Ectodermal cell (in vitro differentiated cells): ENCODE results near the gene CTDSPL.

Source experiments
- H3K27ac ChIP-seq: 2 replicates; pipeline ENCODE4 v1.7.0; 2013; ENCODE audit warnings: mild to moderate bottlenecking, low read depth, low read length; ENCODE audit not compliant: insufficient read depth, poor library complexity, severe bottlenecking
- H3K27me3 ChIP-seq: 2 replicates; pipeline ENCODE4 v1.7.0; 2013; ENCODE audit warnings: mild to moderate bottlenecking, low read length; ENCODE audit not compliant: insufficient read depth, control insufficient read depth, poor library complexity, severe bottlenecking
- H3K36me3 ChIP-seq: one replicate; pipeline ENCODE4 v1.7.0; 2013; ENCODE audit warnings: low read length; ENCODE audit not compliant: control insufficient read depth, insufficient read depth
- H3K4me1 ChIP-seq: one replicate; pipeline ENCODE4 v1.7.0; 2013; ENCODE audit warnings: low read length; ENCODE audit not compliant: control insufficient read depth, insufficient read depth
- H3K4me3 ChIP-seq: 2 replicates; pipeline ENCODE4 v1.7.0; 2013; ENCODE audit warnings: low read depth, low read length, control low read depth; ENCODE audit not compliant: insufficient read depth
- H3K9me3 ChIP-seq: 2 replicates; pipeline ENCODE4 v1.7.0; 2013; ENCODE audit warnings: mild to moderate bottlenecking, low read length, moderate library complexity; ENCODE audit not compliant: control insufficient read depth
- WGBS, 2 experiments: methylation state at CpG; one replicate each; pipeline ENCODE4 v1.1.7; 2013; ENCODE audit warnings: missing lambda C conversion rate in 2 of 2; 5-methylcytosine and 5-hydroxymethylcytosine counted together

The CTDSPL gene

DNA sequence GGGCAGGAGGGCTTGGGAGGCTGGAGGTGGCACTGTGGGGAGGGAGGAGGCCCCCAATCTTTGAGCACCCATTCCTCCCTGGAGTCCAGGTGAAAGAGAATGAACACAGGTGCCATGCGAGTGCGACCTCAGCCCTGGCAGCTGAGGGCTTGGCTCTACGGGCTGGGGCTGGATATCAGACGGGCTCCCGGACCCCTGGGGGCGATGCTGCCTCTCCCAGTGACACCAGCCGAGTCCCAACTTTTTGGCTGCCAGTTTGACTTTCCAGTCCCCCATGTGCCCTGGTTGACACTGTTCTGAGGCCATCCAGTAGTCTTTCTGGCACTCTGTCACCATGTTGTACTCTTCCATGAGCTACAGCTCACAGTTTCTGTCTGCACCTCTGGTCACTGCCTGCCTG lies 130.1 kb downstream of the CTDSPL start:
- H3K4me3 ChIP-seq = no peak overlapping the region
- H3K4me1 ChIP-seq = no peaks in the 10 kb centered on the region
- no peaks in the 10 kb centered on the region for H3K9me3 ChIP-seq
- WGBS, 2 experiments = 84 to 86% methylated on average over 7 of the region's 7 CpGs
- H3K27ac ChIP-seq = no peak overlapping the region
- H3K27me3 ChIP-seq = peaks cover 4% of the 10 kb centered on the region
- no peaks in the 10 kb centered on the region for H3K36me3 ChIP-seq

DNA sequence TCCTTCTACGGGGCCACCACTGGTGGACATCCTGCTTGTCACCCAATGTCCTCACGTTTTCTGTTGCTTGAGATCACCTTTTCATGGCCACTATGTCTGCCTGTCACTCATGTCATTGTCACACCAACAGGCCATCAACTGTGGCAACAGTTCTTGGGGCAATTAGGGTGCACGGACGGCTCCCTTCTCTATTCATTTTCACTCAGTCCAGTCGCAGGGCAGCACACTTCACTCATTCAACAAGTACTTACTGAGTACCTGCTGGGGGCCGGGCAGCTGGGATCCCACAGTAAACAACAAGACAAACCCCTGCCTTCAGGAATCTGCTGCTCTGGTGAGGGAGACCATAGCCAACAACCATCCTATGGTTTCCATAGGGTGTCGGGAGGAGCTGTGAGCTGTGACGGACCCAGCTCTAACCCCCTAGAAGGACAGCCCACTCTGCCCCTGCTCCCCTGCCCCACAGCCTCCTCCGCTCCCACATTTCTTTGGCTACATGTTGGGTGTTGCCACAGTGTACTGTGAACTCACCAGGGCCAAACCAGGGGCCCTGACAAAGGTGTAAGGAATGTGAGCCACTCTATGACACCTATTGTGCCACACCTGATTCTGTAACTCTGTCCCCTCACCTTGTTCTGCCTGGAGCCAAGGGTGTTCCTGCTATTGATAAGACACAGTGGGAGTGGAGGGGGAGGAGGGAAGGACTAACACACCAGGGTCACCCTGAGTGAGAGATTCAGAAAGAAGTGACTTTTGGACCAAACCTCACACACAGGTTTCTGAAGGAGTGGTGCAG lies 130.8 kb downstream of the CTDSPL start:
- H3K9me3 ChIP-seq = no peaks in the 10 kb centered on the region
- no peak overlapping the region for H3K4me3 ChIP-seq
- no peak overlapping the region for H3K27ac ChIP-seq
- 89 to 90% methylated on average over 9 of the region's 9 CpGs for WGBS, 2 experiments
- no peaks in the 10 kb centered on the region for H3K36me3 ChIP-seq
- no peaks in the 10 kb centered on the region for H3K4me1 ChIP-seq
- H3K27me3 ChIP-seq = peaks cover 4% of the 10 kb centered on the region

DNA sequence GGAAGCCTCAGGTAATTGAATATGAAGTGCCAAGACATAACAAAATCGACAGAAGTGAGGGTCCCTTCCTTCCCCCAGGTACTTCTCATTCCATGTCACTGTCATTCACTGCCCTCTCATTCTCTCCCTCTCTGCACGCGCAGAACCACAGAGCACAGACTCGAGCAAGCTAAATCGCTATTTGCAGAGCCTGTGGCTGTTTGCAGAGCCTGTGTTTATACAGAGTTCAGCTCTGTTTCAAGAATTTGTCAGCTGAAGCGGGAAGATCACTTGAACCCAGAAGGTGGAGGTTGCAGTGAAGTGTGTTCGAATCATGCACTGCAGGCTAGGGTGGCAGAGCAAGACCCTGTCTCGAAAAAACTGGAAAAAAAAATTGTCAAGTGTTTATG lies 131.4 kb downstream of the CTDSPL start:
- peaks cover 7% of the 10 kb centered on the region for H3K27me3 ChIP-seq
- no peak overlapping the region for H3K27ac ChIP-seq
- no peaks in the 10 kb centered on the region for H3K9me3 ChIP-seq
- H3K36me3 ChIP-seq = no peaks in the 10 kb centered on the region
- no peaks in the 10 kb centered on the region for H3K4me1 ChIP-seq
- H3K4me3 ChIP-seq = no peak overlapping the region
- WGBS, 2 experiments = 92 to 94% methylated on average over 8 of the region's 8 CpGs

DNA sequence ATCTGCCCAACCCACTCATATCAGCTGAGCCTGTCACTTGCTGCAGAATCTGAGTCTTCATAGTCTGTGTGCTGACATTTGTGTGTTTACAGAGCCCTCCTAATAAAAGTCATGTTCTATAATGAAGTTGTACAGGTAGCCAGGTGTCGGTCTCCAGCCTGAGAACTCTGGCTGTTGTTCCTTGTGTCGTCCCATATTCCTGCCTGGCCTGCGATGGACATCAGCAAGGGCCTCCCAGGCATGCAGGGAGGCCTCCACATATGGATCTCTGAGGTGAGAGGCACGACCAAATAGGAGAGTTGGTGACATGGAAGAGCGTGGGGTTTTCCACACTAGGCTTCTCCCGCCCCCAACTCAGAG lies 131.8 kb downstream of the CTDSPL start:
- H3K4me1 ChIP-seq = no peaks in the 10 kb centered on the region
- H3K27ac ChIP-seq = no peak overlapping the region
- H3K36me3 ChIP-seq = no peaks in the 10 kb centered on the region
- H3K9me3 ChIP-seq = no peaks in the 10 kb centered on the region
- 88 to 89% methylated on average over 6 of the region's 6 CpGs for WGBS, 2 experiments
- H3K4me3 ChIP-seq = no peak overlapping the region
- peaks cover 10% of the 10 kb centered on the region for H3K27me3 ChIP-seq

DNA sequence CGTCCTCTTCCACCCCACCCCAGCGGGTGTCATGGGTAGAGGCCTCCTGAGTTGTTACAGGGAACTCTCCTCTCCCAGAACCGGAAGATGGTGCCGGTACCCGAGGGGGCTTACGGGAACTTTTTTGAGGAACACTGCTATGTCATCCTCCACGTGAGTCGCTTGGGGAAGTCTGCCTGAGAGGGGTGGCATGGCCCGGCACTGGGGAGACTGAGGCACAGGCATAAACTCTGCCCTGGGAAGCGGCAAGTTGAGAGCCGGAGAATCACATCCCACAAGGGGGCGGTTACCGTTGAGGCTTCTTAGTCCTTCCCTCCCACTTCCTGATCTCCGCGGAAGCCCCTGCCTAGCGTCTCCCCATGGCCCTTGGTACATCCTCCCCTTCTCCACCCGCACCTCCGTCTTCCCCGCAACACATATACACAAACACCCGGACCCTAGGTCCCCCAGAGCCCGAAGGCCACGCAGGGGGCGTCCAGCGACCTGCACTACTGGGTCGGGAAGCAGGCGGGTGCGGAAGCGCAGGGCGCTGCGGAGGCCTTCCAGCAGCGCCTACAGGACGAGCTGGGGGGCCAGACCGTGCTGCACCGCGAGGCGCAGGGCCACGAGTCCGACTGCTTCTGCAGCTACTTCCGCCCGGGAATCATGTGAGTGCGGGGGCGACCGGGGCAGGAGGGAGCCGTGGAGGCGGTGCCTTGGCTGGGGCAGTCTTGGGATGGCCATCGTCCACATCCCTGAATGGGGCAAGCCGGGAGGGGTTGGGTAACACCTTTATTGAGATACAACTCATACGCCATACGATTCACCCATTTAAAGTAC lies 132.3 kb downstream of the CTDSPL start:
- Histone ChIP-seq H3K4me3 (peak overlapping the region; percentile 42), H3K27ac (no peak overlapping the region), H3K4me1 (no peaks in the 10 kb centered on the region), H3K36me3 (no peaks in the 10 kb centered on the region), H3K9me3 (no peaks in the 10 kb centered on the region), H3K27me3 (peaks cover 13% of the 10 kb centered on the region)
- WGBS, 2 experiments = 36 to 43% methylated on average over 49 of the region's 49 CpGs

DNA sequence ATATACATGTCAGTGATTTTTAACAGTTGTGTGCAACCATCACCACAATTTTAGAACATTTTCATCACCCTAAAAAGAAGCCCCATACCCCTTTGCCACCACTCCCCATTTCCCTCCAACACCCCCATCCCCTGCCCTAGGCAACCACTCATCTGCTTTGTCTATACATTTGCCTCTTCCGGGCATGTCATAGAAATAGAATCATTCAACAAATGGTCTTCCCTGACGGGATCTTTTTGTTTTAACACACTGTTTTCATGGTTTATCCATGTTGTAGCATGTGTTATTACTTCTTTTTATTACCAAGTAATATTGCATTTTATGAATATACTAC lies 132.9 kb downstream of the CTDSPL start:
- Histone ChIP-seq H3K4me1 (no peaks in the 10 kb centered on the region), H3K36me3 (no peaks in the 10 kb centered on the region), H3K27ac (no peak overlapping the region), H3K27me3 (peaks cover 13% of the 10 kb centered on the region), H3K4me3 (peak overlapping the region; percentile 42), H3K9me3 (no peaks in the 10 kb centered on the region)
- WGBS, 2 experiments = 71 to 73% methylated on average over 1 of the region's 2 CpGs

DNA sequence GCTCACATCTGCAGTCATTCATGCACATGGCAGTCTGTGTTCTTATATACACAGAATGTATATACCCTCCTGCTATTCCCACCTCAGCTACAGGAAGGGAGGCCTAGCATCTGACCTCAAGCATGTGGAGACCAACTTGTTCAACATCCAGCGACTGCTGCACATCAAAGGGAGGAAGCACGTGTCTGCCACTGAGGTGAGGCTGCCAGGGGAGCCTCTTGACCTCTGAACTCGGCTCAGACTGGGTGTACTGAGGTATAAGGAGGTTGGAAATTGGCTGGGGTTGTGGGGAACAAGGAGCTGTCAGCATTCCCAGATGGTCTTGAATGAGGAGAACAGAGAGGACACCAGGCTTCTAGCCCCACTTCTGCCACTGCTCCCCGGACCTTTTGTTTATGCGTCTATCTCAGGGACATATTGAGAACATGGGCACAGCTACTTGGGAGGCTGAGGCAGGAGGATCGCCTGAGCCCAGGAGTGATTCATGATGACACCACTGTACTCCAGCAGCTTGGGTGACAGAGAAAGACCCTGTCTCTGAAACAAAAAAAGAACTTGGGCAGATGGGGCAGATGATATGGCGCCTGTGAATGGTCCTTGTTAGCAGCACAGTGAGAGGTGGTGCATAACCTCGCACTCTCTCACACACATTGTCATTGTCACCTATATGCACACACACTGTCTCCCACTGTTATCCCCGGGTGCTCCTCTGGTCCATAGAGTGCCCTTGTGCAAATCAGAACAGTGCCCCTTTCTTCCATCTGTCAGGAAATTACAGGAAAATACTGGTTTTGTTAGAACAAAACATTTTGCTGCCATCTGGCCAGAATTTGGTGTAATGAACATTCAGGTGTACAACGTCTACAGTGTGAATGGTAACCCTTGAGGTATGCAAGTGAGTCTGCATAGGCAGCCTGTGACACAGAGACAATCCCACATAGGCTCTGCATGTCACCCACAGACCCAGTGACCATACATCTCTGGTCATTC lies 134.3 kb downstream of the CTDSPL start:
- 92 to 93% methylated on average over 10 of the region's 10 CpGs for WGBS, 2 experiments
- Histone ChIP-seq H3K9me3 (no peaks in the 10 kb centered on the region), H3K27me3 (peaks cover 13% of the 10 kb centered on the region), H3K27ac (no peak overlapping the region), H3K4me1 (no peaks in the 10 kb centered on the region), H3K36me3 (no peaks in the 10 kb centered on the region), H3K4me3 (no peak overlapping the region)

DNA sequence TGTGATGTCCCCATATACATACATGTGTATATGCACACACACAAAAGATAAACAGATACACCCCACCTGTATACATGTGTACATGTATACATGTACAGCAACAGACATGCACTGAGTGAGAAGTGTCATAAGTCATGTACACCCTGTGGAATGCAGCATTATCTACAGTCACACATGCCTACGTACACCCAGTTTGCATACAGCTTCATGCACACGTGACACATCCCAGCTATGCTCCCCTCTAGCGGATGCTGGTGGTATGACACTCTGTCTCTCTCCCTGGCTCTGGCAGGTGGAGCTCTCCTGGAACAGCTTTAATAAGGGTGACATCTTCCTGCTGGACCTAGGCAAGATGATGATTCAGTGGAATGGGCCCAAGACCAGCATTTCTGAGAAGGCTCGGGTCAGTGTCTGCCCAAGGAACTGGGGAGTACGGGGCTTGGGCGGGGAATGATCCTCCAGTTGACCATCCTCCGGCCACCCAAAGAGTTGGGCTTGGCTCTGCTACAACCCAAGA lies 135.2 kb downstream of the CTDSPL start:
- Histone ChIP-seq H3K4me1 (no peaks in the 10 kb centered on the region), H3K9me3 (no peaks in the 10 kb centered on the region), H3K36me3 (no peaks in the 10 kb centered on the region), H3K27ac (no peak overlapping the region), H3K4me3 (no peak overlapping the region), H3K27me3 (peaks cover 13% of the 10 kb centered on the region)
- WGBS, 2 experiments = 51 to 52% methylated on average over 7 of the region's 7 CpGs

DNA sequence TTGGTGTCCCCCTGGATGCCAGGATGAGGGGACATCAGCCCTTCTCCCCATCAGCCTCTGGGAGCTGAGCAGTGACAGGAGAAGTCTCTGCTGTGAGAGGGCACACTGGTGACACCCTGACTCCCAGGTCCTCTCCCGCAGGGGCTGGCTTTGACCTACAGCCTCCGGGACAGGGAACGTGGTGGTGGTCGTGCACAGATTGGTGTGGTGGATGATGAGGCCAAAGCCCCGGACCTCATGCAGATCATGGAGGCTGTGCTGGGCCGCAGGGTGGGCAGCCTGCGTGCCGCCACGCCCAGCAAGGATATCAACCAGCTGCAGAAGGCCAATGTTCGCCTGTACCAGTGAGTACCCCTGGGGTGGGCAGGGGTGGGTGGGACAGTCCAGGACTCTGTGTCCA lies 135.7 kb downstream of the CTDSPL start:
- H3K9me3 ChIP-seq = no peaks in the 10 kb centered on the region
- H3K4me3 ChIP-seq = no peak overlapping the region
- H3K27ac ChIP-seq = no peak overlapping the region
- peaks cover 13% of the 10 kb centered on the region for H3K27me3 ChIP-seq
- H3K4me1 ChIP-seq = no peaks in the 10 kb centered on the region
- no peaks in the 10 kb centered on the region for H3K36me3 ChIP-seq
- 96 to 97% methylated on average over 10 of the region's 10 CpGs for WGBS, 2 experiments
